Measurements from ENCODE around the gene RHBDL1. TPM values are rescaled to one million over a fixed set of nuclear protein-coding genes. Genes with fewer than 3 reads are reported as not detected.

The RHBDL1 gene
- total RNA-seq, 2 donors from 2014 or later: 0.67 to 1.3 TPM

- no peak overlapping the region for H3K27ac ChIP-seq
- peaks cover 12 to 51% of the 10 kb centered on the region in 2 donors for H3K27me3 ChIP-seq
- no peak for DNase-seq (ENCODE audit: low spot score)
- peaks cover 0 to 25% of the 10 kb centered on the region in 2 donors for H3K4me1 ChIP-seq
- H3K36me3 ChIP-seq: no peaks in the 10 kb centered on the region
- H3K4me3 ChIP-seq: no peak overlapping the region
- no peak for TF ChIP-seq CTCF (IDR thresholded peaks at IDR 0.05)
- H3K9me3 ChIP-seq: no peaks in the 10 kb centered on the region
Observed at GRCh38 chr16:703406-703805, 27.9 kb downstream of the RHBDL1 start.

- Histone ChIP-seq H3K27me3 (peaks cover 12 to 57% of the 10 kb centered on the region in 2 donors), H3K36me3 (no peaks in the 10 kb centered on the region), H3K4me3 (no peak overlapping the region), H3K4me1 (peaks cover 0 to 25% of the 10 kb centered on the region in 2 donors), H3K27ac (no peak overlapping the region), H3K9me3 (no peaks in the 10 kb centered on the region)
- TF ChIP-seq CTCF (IDR thresholded peaks at IDR 0.05): no peak
- DNase-seq (ENCODE audit: low spot score): no peak
Observed at GRCh38 chr16:704047-704446, 28.6 kb downstream of the RHBDL1 start.

- peaks cover 0 to 31% of the 10 kb centered on the region in 2 donors for H3K4me1 ChIP-seq
- no peaks in the 10 kb centered on the region for H3K9me3 ChIP-seq
- H3K27ac ChIP-seq: no peak overlapping the region
- H3K4me3 ChIP-seq: peak overlapping the region in 1 of 2 donors; percentile 21
- peaks cover 12 to 62% of the 10 kb centered on the region in 2 donors for H3K27me3 ChIP-seq
- H3K36me3 ChIP-seq: no peaks in the 10 kb centered on the region
- DNase-seq (ENCODE audit: low spot score): no peak
- no peak for TF ChIP-seq CTCF (IDR thresholded peaks at IDR 0.05)
Observed at GRCh38 chr16:704552-705380, 29.3 kb downstream of the RHBDL1 start.

- Histone ChIP-seq H3K4me1 (peaks cover 0 to 34% of the 10 kb centered on the region in 2 donors), H3K9me3 (no peaks in the 10 kb centered on the region), H3K27me3 (peaks cover 12 to 61% of the 10 kb centered on the region in 2 donors), H3K27ac (no peak within 1 kb of the TSS), H3K36me3 (no peaks in the 10 kb centered on the region), H3K4me3 (peak within 1 kb of the TSS in 1 of 2 donors; percentile 31)
- no peak for DNase-seq (ENCODE audit: low spot score)
- TF ChIP-seq CTCF (IDR thresholded peaks at IDR 0.05): no peak
Observed at GRCh38 chr16:705431-706188, 30.1 kb downstream of the RHBDL1 start, which contains the start of gene FBXL16. Gene FBXL16 (minus strand): TSS chr16:705801. CDS start chr16:697405, 8,396 bp downstream.

- peaks cover 0 to 30% of the 10 kb centered on the region in 2 donors for H3K4me1 ChIP-seq
- H3K9me3 ChIP-seq: no peaks in the 10 kb centered on the region
- peak overlapping the region in 1 of 2 donors; percentile 31 for H3K4me3 ChIP-seq
- no peaks in the 10 kb centered on the region for H3K36me3 ChIP-seq
- peaks cover 12 to 61% of the 10 kb centered on the region in 2 donors for H3K27me3 ChIP-seq
- DNase-seq (ENCODE audit: low spot score): no peak
- TF ChIP-seq CTCF (IDR thresholded peaks at IDR 0.05): no peak
- H3K27ac ChIP-seq: no peak overlapping the region
Observed at GRCh38 chr16:706189-707061, 31.0 kb downstream of the RHBDL1 start.

All from right atrium auricular region (tissue), 2 donors.